ACHN (cell line): ENCODE results near the gene PDE1C.

Experiments
- DNase-seq: peaks from one replicate; pipeline ENCODE4 v3.0.0-alpha.2; 2015
- in situ Hi-C: cut with HindIII; loops from 2 replicates; pipeline ENCODE4 v1.10.0; 2017; ENCODE audit warnings: low sequenced_read_pairs, low pct_ligation_motif_present, low pct_unique_long_range_greater_than_20kb

Gene PDE1C

GRCh38 chr7:31778296-31778695 is 291.9 kb downstream of the PDE1C start:
- no peak for DNase-seq
- in situ Hi-C loops = no loop called here

- in situ Hi-C loops = no loop called here
- peak; percentile 72 for DNase-seq
These were observed 293.6 kb downstream of the PDE1C start for GRCh38 chr7:31776616-31777015.

GRCh38 chr7:31775556-31775955 is 294.7 kb downstream of the PDE1C start:
- DNase-seq = no peak
- in situ Hi-C loops = no loop called here

GRCh38 chr7:31772211-31772610 is 298.0 kb downstream of the PDE1C start:
- no peak for DNase-seq
- in situ Hi-C loops = no loop called here

GRCh38 chr7:31767686-31768358 is 302.4 kb downstream of the PDE1C start:
- in situ Hi-C loops = no loop called here
- DNase-seq = no peak

GRCh38 chr7:31764462-31764861 is 305.7 kb downstream of the PDE1C start:
- DNase-seq = no peak
- in situ Hi-C loops = no loop called here

GRCh38 chr7:31763548-31763947 is 306.7 kb downstream of the PDE1C start:
- in situ Hi-C loops = no loop called here
- no peak for DNase-seq

GRCh38 chr7:31761646-31762045 is 308.6 kb downstream of the PDE1C start:
- in situ Hi-C loops = no loop called here
- no peak for DNase-seq

- in situ Hi-C loops = no loop called here
- no peak for DNase-seq
These were observed 311.5 kb downstream of the PDE1C start for GRCh38 chr7:31758755-31759154.

GRCh38 chr7:31751726-31752125 is 318.5 kb downstream of the PDE1C start:
- DNase-seq = no peak
- in situ Hi-C loops = no loop called here

- no peak for DNase-seq
- in situ Hi-C loops = no loop called here
These were observed 322.1 kb downstream of the PDE1C start for GRCh38 chr7:31748084-31748483.

- DNase-seq = no peak
- in situ Hi-C loops = no loop called here
These were observed 322.7 kb downstream of the PDE1C start for GRCh38 chr7:31747553-31747952.

GRCh38 chr7:31744294-31744874 is 325.8 kb downstream of the PDE1C start:
- in situ Hi-C loops = no loop called here
- peak; percentile 81 for DNase-seq

GRCh38 chr7:31741852-31742251 is 328.4 kb downstream of the PDE1C start:
- in situ Hi-C loops = no loop called here
- DNase-seq = no peak

- DNase-seq = peak; percentile 74
- in situ Hi-C loops = no loop called here
These were observed 333.9 kb downstream of the PDE1C start for GRCh38 chr7:31735991-31736982.

- in situ Hi-C loops = no loop called here
- no peak for DNase-seq
These were observed 335.8 kb downstream of the PDE1C start for GRCh38 chr7:31734456-31734855.

GRCh38 chr7:31729195-31729804 is 340.9 kb downstream of the PDE1C start:
- no peak for DNase-seq
- in situ Hi-C loops = no loop called here

- in situ Hi-C loops = no loop called here
- no peak for DNase-seq
These were observed 345.5 kb downstream of the PDE1C start for GRCh38 chr7:31724696-31725095.

- in situ Hi-C loops = no loop called here
- no peak for DNase-seq
These were observed 349.8 kb downstream of the PDE1C start for GRCh38 chr7:31720366-31720765.
